HUES6 (cell line): ENCODE data around the gene RAI14.

Experiments used
- H3K27ac ChIP-seq: 2 replicates; pipeline ENCODE4 v1.7.0; 2013; ENCODE audit warnings: low read depth, mild to moderate bottlenecking, low read length, inconsistent platforms
- H3K27me3 ChIP-seq: 2 replicates; pipeline ENCODE4 v1.6.1; 2013; ENCODE audit warnings: low read length; ENCODE audit not compliant: control insufficient read depth, insufficient read depth
- H3K36me3 ChIP-seq: 2 replicates; pipeline ENCODE4 v1.6.1; 2013; ENCODE audit warnings: low read length; ENCODE audit not compliant: control insufficient read depth, insufficient read depth
- H3K4me1 ChIP-seq: 2 replicates; pipeline ENCODE4 v1.6.1; 2013; ENCODE audit warnings: low read length; ENCODE audit not compliant: control insufficient read depth, insufficient read depth
- H3K4me3 ChIP-seq: 2 replicates; pipeline ENCODE4 v1.5.1; 2013; ENCODE audit warnings: low read depth, low read length
- H3K9ac ChIP-seq: one replicate; pipeline ENCODE4 v1.6.1; 2013; ENCODE audit warnings: mild to moderate bottlenecking, low read length
- H3K9me3 ChIP-seq: 2 replicates; pipeline ENCODE4 v1.6.1; 2013; ENCODE audit warnings: low read depth, low read length; ENCODE audit not compliant: control insufficient read depth, insufficient read depth

RAI14 gene

GRCh38 chr5:34691326-34691725 lies 35.2 kb downstream of the RAI14 start:
- Histone ChIP-seq H3K4me3 (no peak overlapping the region), H3K9ac (no peak overlapping the region), H3K27me3 (no peaks in the 10 kb centered on the region), H3K9me3 (no peaks in the 10 kb centered on the region), H3K4me1 (peaks cover 11% of the 10 kb centered on the region), H3K36me3 (peaks cover 55% of the 10 kb centered on the region), H3K27ac (no peak overlapping the region)

GRCh38 chr5:34692786-34693185 lies 36.7 kb downstream of the RAI14 start:
- no peak overlapping the region for H3K27ac ChIP-seq
- H3K4me1 ChIP-seq = peaks cover 10% of the 10 kb centered on the region; the same call in 1 of the 2 replicates
- no peaks in the 10 kb centered on the region for H3K27me3 ChIP-seq
- H3K36me3 ChIP-seq = peaks cover 50% of the 10 kb centered on the region
- H3K9ac ChIP-seq = no peak overlapping the region
- no peaks in the 10 kb centered on the region for H3K9me3 ChIP-seq
- H3K4me3 ChIP-seq = no peak overlapping the region

- Histone ChIP-seq H3K36me3 (peaks cover 38% of the 10 kb centered on the region), H3K9me3 (no peaks in the 10 kb centered on the region), H3K4me3 (no peak overlapping the region), H3K9ac (no peak overlapping the region), H3K27me3 (no peaks in the 10 kb centered on the region), H3K27ac (0 out of 2 replicates have a peak overlapping the region, but pooled peaks have one; percentile 19), H3K4me1 (peaks cover 19% of the 10 kb centered on the region)
Observed at GRCh38 chr5:34694012-34694411, 37.9 kb downstream of the RAI14 start.

- Histone ChIP-seq H3K27ac (peak overlapping the region; percentile 19; the same call in 1 of the 2 replicates), H3K9me3 (no peaks in the 10 kb centered on the region), H3K27me3 (no peaks in the 10 kb centered on the region), H3K4me1 (peaks cover 26% of the 10 kb centered on the region), H3K4me3 (no peak overlapping the region), H3K36me3 (peaks cover 33% of the 10 kb centered on the region), H3K9ac (no peak overlapping the region)
Observed at GRCh38 chr5:34694685-34695084, 38.6 kb downstream of the RAI14 start.

- peaks cover 34% of the 10 kb centered on the region for H3K4me1 ChIP-seq
- H3K9me3 ChIP-seq = no peaks in the 10 kb centered on the region
- H3K27ac ChIP-seq = no peak overlapping the region
- H3K4me3 ChIP-seq = no peak overlapping the region
- no peak overlapping the region for H3K9ac ChIP-seq
- no peaks in the 10 kb centered on the region for H3K27me3 ChIP-seq
- peaks cover 29% of the 10 kb centered on the region for H3K36me3 ChIP-seq
Observed at GRCh38 chr5:34695275-34696027, 39.3 kb downstream of the RAI14 start.

GRCh38 chr5:34697308-34698108 lies 41.4 kb downstream of the RAI14 start:
- H3K4me3 ChIP-seq = no peak overlapping the region
- H3K4me1 ChIP-seq = peaks cover 44% of the 10 kb centered on the region
- H3K9me3 ChIP-seq = no peaks in the 10 kb centered on the region
- H3K9ac ChIP-seq = no peak overlapping the region
- H3K27ac ChIP-seq = no peak overlapping the region
- no peaks in the 10 kb centered on the region for H3K27me3 ChIP-seq
- H3K36me3 ChIP-seq = peaks cover 27% of the 10 kb centered on the region

GRCh38 chr5:34698109-34698419 lies 41.9 kb downstream of the RAI14 start:
- Histone ChIP-seq H3K9ac (no peak overlapping the region), H3K36me3 (peaks cover 21% of the 10 kb centered on the region), H3K4me1 (peaks cover 47% of the 10 kb centered on the region), H3K9me3 (no peaks in the 10 kb centered on the region), H3K4me3 (no peak overlapping the region), H3K27ac (no peak overlapping the region), H3K27me3 (no peaks in the 10 kb centered on the region)

- no peaks in the 10 kb centered on the region for H3K27me3 ChIP-seq
- H3K9ac ChIP-seq = no peak overlapping the region
- peaks cover 14% of the 10 kb centered on the region for H3K36me3 ChIP-seq
- no peak overlapping the region for H3K4me3 ChIP-seq
- H3K27ac ChIP-seq = no peak overlapping the region
- peaks cover 52% of the 10 kb centered on the region for H3K4me1 ChIP-seq
- no peaks in the 10 kb centered on the region for H3K9me3 ChIP-seq
Observed at GRCh38 chr5:34698754-34699153, 42.6 kb downstream of the RAI14 start.

GRCh38 chr5:34699155-34700077 lies 43.3 kb downstream of the RAI14 start:
- Histone ChIP-seq H3K27me3 (no peaks in the 10 kb centered on the region), H3K4me3 (0 out of 2 replicates have a peak overlapping the region, but pooled peaks have one; percentile 3), H3K4me1 (peaks cover 58% of the 10 kb centered on the region), H3K36me3 (peaks cover 10% of the 10 kb centered on the region), H3K27ac (no peak overlapping the region), H3K9me3 (no peaks in the 10 kb centered on the region), H3K9ac (no peak overlapping the region)

- Histone ChIP-seq H3K9ac (no peak overlapping the region), H3K36me3 (peaks cover 10% of the 10 kb centered on the region), H3K4me3 (0 out of 2 replicates have a peak overlapping the region, but pooled peaks have one; percentile 1), H3K9me3 (no peaks in the 10 kb centered on the region), H3K4me1 (peaks cover 65% of the 10 kb centered on the region), H3K27me3 (no peaks in the 10 kb centered on the region), H3K27ac (no peak overlapping the region)
Observed at GRCh38 chr5:34700078-34700452, 43.9 kb downstream of the RAI14 start.
